K562 (cell line): ENCODE data around the gene TRIM33. TPM values are rescaled to one million over a fixed set of nuclear protein-coding genes. Genes with fewer than 3 reads are reported as not detected.

Source experiments
- ADNP ChIP-seq: fragments of 200-800 bp; sonication (Bioruptor generic); IDR thresholded peaks from 2 replicates; pipeline ENCODE4 v1.6.1; 2016; ENCODE audit warnings: missing genetic modification characterization, missing compliant biosample characterization
- BHLHE40 ChIP-seq: IDR thresholded peaks from 2 replicates; pipeline ENCODE4 v1.6.1; 2011; ENCODE audit warnings: low read length, improper control_type of control experiment
- BRD9 ChIP-seq: fragments of 450-650 bp; IDR thresholded peaks from 2 replicates; pipeline ENCODE4 v1.6.1; 2018; ENCODE audit warnings: low read depth; ENCODE audit not compliant: partially characterized antibody
- CBX2 ChIP-seq: fragments of 200-600 bp; sonication (generic); IDR thresholded peaks from one replicate; pipeline ENCODE4 v1.6.1; 2012; ENCODE audit warnings: mild to moderate bottlenecking, low read length, inconsistent platforms; ENCODE audit not compliant: insufficient read depth, poor library complexity, severe bottlenecking
- CEBPG ChIP-seq, 3 experiments: fragments of 200-800 bp in 1 of 3; sonication (Bioruptor generic) in 1 of 3; sonication (generic) in 1 of 3; formaldehyde crosslinking in 1 of 3; IDR thresholded peaks in 2 of 3; conservative IDR thresholded peaks in 1 of 3; 2 replicates each; pipeline versions ENCODE4 v1.6.1 to v1.8.0; 2016 to 2022; ENCODE audit warnings: missing compliant biosample characterization in 2 of 3, missing genetic modification characterization in 2 of 3, mild to moderate bottlenecking in 1 of 3, missing genetic modification reagents in 1 of 3
- COPS2 ChIP-seq: fragments of 450-650 bp; conservative IDR thresholded peaks from 2 replicates; pipeline ENCODE4 v1.6.1; 2016; ENCODE audit warnings: mild to moderate bottlenecking, moderate library complexity
- CREB5 ChIP-seq: fragments of 250-450 bp; sonication (Bioruptor Pico); IDR thresholded peaks from 2 replicates; pipeline ENCODE4 v1.5.0; 2020; ENCODE audit warnings: mild to moderate bottlenecking
- GTF2F1 ChIP-seq: IDR thresholded peaks from 2 replicates; pipeline ENCODE4 v1.6.1; 2011; ENCODE audit warnings: low read depth, low read length, improper control_type of control experiment
- HCFC1 ChIP-seq: IDR thresholded peaks from 2 replicates; pipeline ENCODE4 v1.6.1; 2012; ENCODE audit warnings: low read depth, low read length, improper control_type of control experiment
- HNRNPLL ChIP-seq: fragments of 200-400 bp; formaldehyde crosslinking; IDR thresholded peaks from 2 replicates; pipeline ENCODE4 v1.6.1; 2017; ENCODE audit warnings: low read length, low read depth, mild to moderate bottlenecking; ENCODE audit not compliant: poor library complexity, severe bottlenecking
- ILF3 ChIP-seq: fragments of 450-650 bp; IDR thresholded peaks from 2 replicates; pipeline ENCODE4 v1.6.1; 2018; ENCODE audit warnings: antibody characterized with exemption, mild to moderate bottlenecking, moderate library complexity, borderline replicate concordance
- ILK ChIP-seq: fragments of 450-650 bp; IDR thresholded peaks from 2 replicates; pipeline ENCODE4 v1.6.1; 2016; ENCODE audit warnings: missing genetic modification characterization, low read depth, mild to moderate bottlenecking, missing compliant biosample characterization, moderate library complexity, borderline replicate concordance
- LEF1 ChIP-seq: fragments of 450-650 bp; IDR thresholded peaks from 2 replicates; pipeline ENCODE4 v1.6.1; 2016; ENCODE audit warnings: mild to moderate bottlenecking
- NKRF ChIP-seq: fragments of 450-650 bp; IDR thresholded peaks from 2 replicates; pipeline ENCODE4 v1.6.1; 2016; ENCODE audit warnings: borderline replicate concordance
- NR4A1 ChIP-seq, 2 experiments: fragments of 250-450 bp in 1 of 2; fragments of 450-650 bp in 1 of 2; sonication (Bioruptor Pico) in 1 of 2; IDR thresholded peaks; 2 replicates each; pipeline versions ENCODE4 v1.4.0 to v1.6.1; 2016 to 2020; ENCODE audit warnings: mild to moderate bottlenecking in 2 of 2, missing compliant biosample characterization in 1 of 2, missing genetic modification characterization in 1 of 2, moderate library complexity in 1 of 2
- PHF20 ChIP-seq: fragments of 450-650 bp; IDR thresholded peaks from 2 replicates; pipeline ENCODE4 v1.6.1; 2018; ENCODE audit not compliant: partially characterized antibody
- RAD51 ChIP-seq: fragments of 450-650 bp; IDR thresholded peaks from 2 replicates; pipeline ENCODE4 v1.7.1; 2016; ENCODE audit warnings: low read depth, mild to moderate bottlenecking, borderline replicate concordance
- SETDB1 ChIP-seq: IDR thresholded peaks from one replicate; pipeline ENCODE4 v1.6.1; 2012; ENCODE audit warnings: low read length, control low read depth, inconsistent platforms
- TEAD4 ChIP-seq, 2 experiments: sonication (generic) in 1 of 2; formaldehyde crosslinking in 1 of 2; IDR thresholded peaks; 2 replicates each; pipeline versions ENCODE4 v1.6.1 to v1.8.0; 2012 to 2022; ENCODE audit warnings: borderline replicate concordance in 1 of 2, inconsistent platforms in 1 of 2, low read length in 1 of 2, mild to moderate bottlenecking in 1 of 2, missing genetic modification reagents in 1 of 2
- TSC22D4 ChIP-seq: fragments of 450-650 bp; IDR thresholded peaks from 2 replicates; pipeline ENCODE4 v1.6.1; 2016; ENCODE audit warnings: missing genetic modification characterization, missing biosample characterization, control low read depth
- ZKSCAN1 ChIP-seq: fragments of 150-350 bp; IDR thresholded peaks from 2 replicates; pipeline ENCODE4 v1.6.1; 2016; ENCODE audit warnings: low read depth, low read length
- ZNF174 ChIP-seq: fragments of 250-450 bp; sonication (Bioruptor Pico); IDR thresholded peaks from 2 replicates; pipeline ENCODE4 v1.4.0; 2020; ENCODE audit warnings: mild to moderate bottlenecking
- ZNF232 ChIP-seq: sonication (generic); formaldehyde crosslinking; IDR thresholded peaks from 2 replicates; pipeline ENCODE4 v1.8.0; 2022; ENCODE audit warnings: mild to moderate bottlenecking, missing genetic modification reagents
- ZNF324 ChIP-seq: fragments of 250-450 bp; sonication (Bioruptor Pico); IDR thresholded peaks from 2 replicates; pipeline ENCODE4 v1.4.0; 2020; ENCODE audit warnings: mild to moderate bottlenecking
- ZNF766 ChIP-seq: fragments of 200-800 bp; sonication (Bioruptor generic); conservative IDR thresholded peaks from 2 replicates; pipeline ENCODE4 v1.6.1; 2016; ENCODE audit warnings: missing genetic modification characterization, missing compliant biosample characterization
- polyA plus RNA-seq, 8 experiments: library from polyadenylated mRNA; depleted of rRNA in 4 of 8; stranded (reverse) in 5 of 8; unstranded in 3 of 8; fragments of >200 nt; fragmentation: Nextera tagmentation in 2 of 8; fragmentation: Illumina TruSeq in 1 of 8; extraction: Ambion mirVana in 2 of 8; extraction: Trizol in 1 of 8; gene quantifications; 2 replicates each; pipeline versions ENCODE4 v1.2.1 to v1.2.3, GENCODE V29; 2011 to 2014; ENCODE audit warnings: inconsistent platforms in 1 of 8, missing spikeins in 1 of 8
- total RNA-seq, 7 experiments: library from RNA; depleted of rRNA in 6 of 7; stranded (reverse); fragments of >200 nt in 6 of 7; fragmentation: Illumina TruSeq in 2 of 7; extraction: Trizol in 2 of 7; gene quantifications; 2 replicates each; pipeline versions ENCODE4 v1.2.1 to v1.2.3, GENCODE V29; 2011 to 2021; ENCODE audit warnings: low replicate concordance in 1 of 7

Gene TRIM33
- total and polyA plus RNA-seq, 9 of the 15 experiments (the other 6 are each of a cell fraction or from before 2014, with no cell fraction given) = 9.3 to 58.4 (median 40.2) TPM

- TF ChIP-seq ZKSCAN1 = no peak
- TF ChIP-seq CBX2 = no peak
- TF ChIP-seq NKRF = no peak
- TF ChIP-seq GTF2F1 = no peak
- peak; percentile 55; the same call in 1 of the 2 replicates for TF ChIP-seq LEF1
- TF ChIP-seq ZNF174 = no peak
- TF ChIP-seq CREB5 (CRISPR knock-in tag) = no peak
- TF ChIP-seq TSC22D4 = no peak
- peak; percentile 80 for TF ChIP-seq TEAD4 (IDR thresholded peaks at IDR 0.05; ENCODE audit: low read length)
- no peak for TF ChIP-seq TEAD4 (CRISPR knock-in tag; IDR thresholded peaks at IDR 0.05; ENCODE audit: borderline replicate concordance)
- no peak for TF ChIP-seq ZNF324 (CRISPR knock-in tag)
- TF ChIP-seq ZNF766 (CRISPR knock-in tag) = peak; percentile 61; the same call in 1 of the 2 replicates
- TF ChIP-seq ADNP (tag) = no peak
- no peak for TF ChIP-seq HNRNPLL
- no peak for TF ChIP-seq ILF3
- TF ChIP-seq SETDB1 = no peak
- TF ChIP-seq COPS2 = no peak
- no peak for TF ChIP-seq RAD51
- no peak for TF ChIP-seq PHF20
- no peak for TF ChIP-seq ZNF232
- no peak for TF ChIP-seq BHLHE40
- no peak for TF ChIP-seq NR4A1 (CRISPR knock-in tag; IDR thresholded peaks at IDR 0.05)
- TF ChIP-seq NR4A1 (tag; IDR thresholded peaks at IDR 0.05) = no peak
- TF ChIP-seq ILK (tag) = no peak
- TF ChIP-seq BRD9 = peak; percentile 70
- TF ChIP-seq CEBPG (CRISPR knock-in tag; IDR thresholded peaks at IDR 0.05) = no peak
- no peak for TF ChIP-seq CEBPG (tag; conservative IDR thresholded peaks at IDR 0.05 in 1 of 2, IDR thresholded peaks at IDR 0.05 in 1 of 2)
- TF ChIP-seq HCFC1 = no peak
These were observed 57.6 kb downstream of the TRIM33 start (continued) for GRCh38 chr1:114453361-114453784.
